CD4-positive, alpha-beta T cell (primary cell): ENCODE measurements around the gene HHATL. TPM values are rescaled to one million over a fixed set of nuclear protein-coding genes. Genes with fewer than 3 reads are reported as not detected.

Experiments used
- ATAC-seq: fragments of 200-7000 bp; cut with Tn5 transposase; one replicate; pipeline ENCODE4 v1.10.0; 2022; ENCODE audit warnings: mild to moderate bottlenecking; ENCODE audit not compliant: poor library complexity
- CTCF ChIA-PET: fragments of 350-600 bp; sonication (Branson Sonifier 250); formaldehyde crosslinking; loops from one replicate; lab custom pipeline; 2021; ENCODE audit warnings: antibody characterized with exemption, inconsistent platforms; lab: Charles Lee
- POLR2A ChIA-PET: fragments of 350-600 bp; sonication (Branson Sonifier 250); formaldehyde crosslinking; loops from one replicate; lab custom pipeline; 2021; ENCODE audit warnings: antibody characterized with exemption, inconsistent platforms; lab: Charles Lee
- DNase-seq, 14 experiments: peaks; one replicate each; pipeline ENCODE4 v3.0.0-alpha.2; 2013 to 2020; ENCODE audit warnings: mixed read lengths in 2 of 14
- H3K27ac ChIP-seq, 2 donors: one replicate each; pipeline versions ENCODE4 v1.5.1 to v1.7.0; 2013; ENCODE audit warnings: low read length in 2 of 2, low read depth in 1 of 2, mild to moderate bottlenecking in 1 of 2
- H3K27me3 ChIP-seq, 2 experiments: 1 replicate in 1 of 2; 2 replicates in 1 of 2; pipeline versions ENCODE4 v1.6.1 to v1.7.0; 2013; ENCODE audit warnings: low read length in 2 of 2, control low read depth in 1 of 2, mild to moderate bottlenecking in 1 of 2, moderate library complexity in 1 of 2; ENCODE audit not compliant: insufficient read depth in 2 of 2, control insufficient read depth in 1 of 2
- H3K36me3 ChIP-seq: one replicate; pipeline ENCODE4 v1.6.1; 2013; ENCODE audit warnings: low read length, control low read depth; ENCODE audit not compliant: insufficient read depth
- H3K4me1 ChIP-seq: one replicate; pipeline ENCODE4 v1.6.1; 2013; ENCODE audit warnings: low read length, control low read depth; ENCODE audit not compliant: insufficient read depth
- H3K4me3 ChIP-seq: one replicate; pipeline ENCODE4 v1.5.1; 2013; ENCODE audit warnings: mild to moderate bottlenecking, low read length, moderate library complexity
- H3K9me3 ChIP-seq, 2 experiments: 1 replicate in 1 of 2; 2 replicates in 1 of 2; pipeline versions ENCODE4 v1.6.1 to v1.7.0; 2013; ENCODE audit warnings: low read length in 2 of 2, mild to moderate bottlenecking in 2 of 2, control low read depth in 1 of 2, moderate library complexity in 1 of 2; ENCODE audit not compliant: control insufficient read depth in 1 of 2, insufficient read depth in 1 of 2
- H3K27ac Mint-ChIP-seq: one replicate; pipeline ENCODE4 v1.8.0; 2020; ENCODE audit warnings: mixed read lengths
- H3K27me3 Mint-ChIP-seq: one replicate; pipeline ENCODE4 v1.8.0; 2021; ENCODE audit warnings: mixed read lengths
- H3K36me3 Mint-ChIP-seq: one replicate; pipeline ENCODE4 v1.8.0; 2021; ENCODE audit warnings: low read depth, mixed read lengths
- H3K4me1 Mint-ChIP-seq: one replicate; pipeline ENCODE4 v1.8.0; 2021; ENCODE audit warnings: low read depth, mixed read lengths
- H3K4me3 Mint-ChIP-seq: one replicate; pipeline ENCODE4 v1.8.0; 2020; ENCODE audit warnings: mild to moderate bottlenecking, mixed read lengths
- H3K9me3 Mint-ChIP-seq: one replicate; pipeline ENCODE4 v1.8.0; 2020; ENCODE audit warnings: mixed read lengths
- intact Hi-C, 2 experiments: fragments of 100-400 bp; cut with DNase I in 1 of 2; cut with micrococcal nuclease in 1 of 2; formaldehyde crosslinking; loops; one replicate each; pipeline versions ENCODE4 v1.15.1 to v1.9.0; 2023 to 2025; cut with DNase I, micrococcal nuclease
- total RNA-seq, 174 experiments: library from RNA in 2 of 174; stranded (reverse) in 2 of 174; gene quantifications; one replicate each; pipeline ENCODE4 v1.2.3 and lab custom pipeline; 2021 to 2026
- TF ChIP-seq, protein P1 (sequence below): fragments of 200-600 bp; IDR thresholded peaks from one replicate; pipeline ENCODE4 v1.8.0; 2022; ENCODE audit warnings: antibody characterized with exemption, mild to moderate bottlenecking

HHATL gene
- total RNA-seq, 2 experiments from 2014 or later: not detected

DNA sequence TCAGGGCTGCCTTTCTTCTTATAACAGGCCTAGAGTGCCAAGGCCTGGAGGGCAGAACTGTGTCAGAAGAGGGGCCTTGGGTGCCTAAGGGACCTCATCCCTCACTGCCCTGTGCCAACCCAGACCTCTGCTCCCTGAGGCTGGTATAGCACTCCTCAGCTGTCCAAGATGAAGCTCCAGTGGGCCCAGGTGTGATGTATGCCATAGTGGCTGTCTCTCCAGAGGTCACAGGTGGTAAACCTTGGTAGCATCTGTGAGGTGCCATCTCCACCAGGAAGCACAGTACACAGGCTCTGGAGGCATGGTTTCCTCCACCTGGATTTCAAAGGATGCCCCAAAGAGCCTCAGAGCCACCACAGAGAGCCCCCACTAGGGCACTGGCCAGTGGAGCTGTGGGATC is 29.5 kb downstream of the HHATL start:
- no peaks in the 10 kb centered on the region for H3K36me3 ChIP-seq
- H3K27ac ChIP-seq: no peak overlapping the region
- Mint-ChIP-seq H3K27ac (no peak overlapping the region), H3K27me3 (no peaks in the 10 kb centered on the region), H3K4me3 (no peak overlapping the region), H3K36me3 (no peaks in the 10 kb centered on the region), H3K4me1 (no peaks in the 10 kb centered on the region), H3K9me3 (peaks cover 9% of the 10 kb centered on the region)
- ATAC-seq (no peak), DNase-seq (peak in 1 of 14 experiments; percentile 25)
- no peak overlapping the region for H3K4me3 ChIP-seq
- peaks cover 5 to 14% of the 10 kb centered on the region in 2 experiments for H3K9me3 ChIP-seq
- intact Hi-C loops: no loop called here
- ChIA-PET POLR2A (no interaction called here), CTCF (no interaction called here)
- TF ChIP-seq, protein P1, sequence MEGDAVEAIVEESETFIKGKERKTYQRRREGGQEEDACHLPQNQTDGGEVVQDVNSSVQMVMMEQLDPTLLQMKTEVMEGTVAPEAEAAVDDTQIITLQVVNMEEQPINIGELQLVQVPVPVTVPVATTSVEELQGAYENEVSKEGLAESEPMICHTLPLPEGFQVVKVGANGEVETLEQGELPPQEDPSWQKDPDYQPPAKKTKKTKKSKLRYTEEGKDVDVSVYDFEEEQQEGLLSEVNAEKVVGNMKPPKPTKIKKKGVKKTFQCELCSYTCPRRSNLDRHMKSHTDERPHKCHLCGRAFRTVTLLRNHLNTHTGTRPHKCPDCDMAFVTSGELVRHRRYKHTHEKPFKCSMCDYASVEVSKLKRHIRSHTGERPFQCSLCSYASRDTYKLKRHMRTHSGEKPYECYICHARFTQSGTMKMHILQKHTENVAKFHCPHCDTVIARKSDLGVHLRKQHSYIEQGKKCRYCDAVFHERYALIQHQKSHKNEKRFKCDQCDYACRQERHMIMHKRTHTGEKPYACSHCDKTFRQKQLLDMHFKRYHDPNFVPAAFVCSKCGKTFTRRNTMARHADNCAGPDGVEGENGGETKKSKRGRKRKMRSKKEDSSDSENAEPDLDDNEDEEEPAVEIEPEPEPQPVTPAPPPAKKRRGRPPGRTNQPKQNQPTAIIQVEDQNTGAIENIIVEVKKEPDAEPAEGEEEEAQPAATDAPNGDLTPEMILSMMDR: no peak
- H3K4me1 ChIP-seq: no peaks in the 10 kb centered on the region
- no peaks in the 10 kb centered on the region for H3K27me3 ChIP-seq

DNA sequence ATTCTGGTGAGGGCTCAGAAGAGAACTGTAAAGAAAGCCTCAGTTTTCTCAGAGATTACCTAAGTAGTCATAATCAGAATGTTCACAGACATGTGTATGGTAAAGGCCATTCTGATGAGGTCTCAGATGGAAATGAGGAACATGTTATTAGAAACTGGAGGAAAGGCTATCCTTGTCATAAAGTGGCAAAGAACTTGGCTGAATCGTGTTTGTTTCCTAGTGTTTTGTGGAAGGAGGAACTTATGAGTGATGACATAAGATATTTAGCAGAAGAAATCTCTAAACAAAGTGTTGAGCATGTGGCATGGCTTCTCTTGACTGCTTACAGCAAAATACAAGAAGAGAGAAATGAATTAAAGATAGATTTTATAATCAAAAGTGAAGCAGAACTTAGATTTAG is 30.1 kb downstream of the HHATL start:
- ATAC-seq (no peak), DNase-seq (no peak)
- H3K27me3 ChIP-seq: no peaks in the 10 kb centered on the region
- no peak overlapping the region for H3K4me3 ChIP-seq
- Mint-ChIP-seq H3K9me3 (peaks cover 3% of the 10 kb centered on the region), H3K27me3 (no peaks in the 10 kb centered on the region), H3K4me3 (no peak overlapping the region), H3K4me1 (no peaks in the 10 kb centered on the region), H3K27ac (no peak overlapping the region), H3K36me3 (no peaks in the 10 kb centered on the region)
- H3K36me3 ChIP-seq: no peaks in the 10 kb centered on the region
- H3K27ac ChIP-seq: no peak overlapping the region
- no peaks in the 10 kb centered on the region for H3K4me1 ChIP-seq
- intact Hi-C loops: no loop called here
- TF ChIP-seq, protein P1: no peak
- peaks cover 5 to 14% of the 10 kb centered on the region in 2 experiments for H3K9me3 ChIP-seq
- ChIA-PET POLR2A (no interaction called here), CTCF (no interaction called here)

DNA sequence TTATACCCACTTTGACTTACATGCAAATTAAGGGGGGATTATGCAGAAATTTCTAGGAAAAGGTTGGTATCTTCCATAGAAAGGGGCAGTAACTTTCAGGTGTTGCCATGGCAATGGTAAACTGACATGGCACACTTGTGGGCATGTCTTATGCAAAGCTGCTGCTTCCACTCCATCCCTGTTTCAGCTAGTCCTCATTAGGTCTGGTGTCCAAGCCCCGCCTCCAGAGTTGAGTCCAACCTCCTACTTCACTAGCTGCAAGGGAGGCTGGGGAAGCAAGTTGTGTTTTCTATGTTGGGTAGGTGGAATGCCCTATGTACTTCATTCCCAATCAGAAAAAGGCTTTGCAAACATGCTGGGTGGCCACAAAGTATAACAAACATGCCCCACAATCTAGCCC is 31.9 kb downstream of the HHATL start:
- Mint-ChIP-seq H3K36me3 (no peaks in the 10 kb centered on the region), H3K27me3 (no peaks in the 10 kb centered on the region), H3K4me3 (no peak overlapping the region), H3K9me3 (peaks cover 3% of the 10 kb centered on the region), H3K27ac (no peak overlapping the region), H3K4me1 (no peaks in the 10 kb centered on the region)
- intact Hi-C loops: no loop called here
- POLR2A ChIA-PET: no interaction called here
- H3K27ac ChIP-seq: no peak overlapping the region
- no peaks in the 10 kb centered on the region for H3K27me3 ChIP-seq
- peaks cover 0 to 15% of the 10 kb centered on the region in 2 experiments for H3K9me3 ChIP-seq
- TF ChIP-seq, protein P1: no peak
- CTCF ChIA-PET: no interaction called here
- DNase-seq: no peak
- no peak for ATAC-seq
- H3K36me3 ChIP-seq: no peaks in the 10 kb centered on the region
- no peaks in the 10 kb centered on the region for H3K4me1 ChIP-seq
- H3K4me3 ChIP-seq: no peak overlapping the region
